NT2/D1 (cell line): ENCODE results near the gene VWA2.

Source experiments
- YY1 ChIP-seq: IDR thresholded peaks from 2 replicates; pipeline ENCODE4 v1.6.1; 2011; ENCODE audit not compliant: insufficient read length, insufficient read depth
- ZNF274 ChIP-seq: IDR thresholded peaks from 2 replicates; pipeline ENCODE4 v1.6.1; 2011; ENCODE audit warnings: mild to moderate bottlenecking, low read depth, low read length

DNA sequence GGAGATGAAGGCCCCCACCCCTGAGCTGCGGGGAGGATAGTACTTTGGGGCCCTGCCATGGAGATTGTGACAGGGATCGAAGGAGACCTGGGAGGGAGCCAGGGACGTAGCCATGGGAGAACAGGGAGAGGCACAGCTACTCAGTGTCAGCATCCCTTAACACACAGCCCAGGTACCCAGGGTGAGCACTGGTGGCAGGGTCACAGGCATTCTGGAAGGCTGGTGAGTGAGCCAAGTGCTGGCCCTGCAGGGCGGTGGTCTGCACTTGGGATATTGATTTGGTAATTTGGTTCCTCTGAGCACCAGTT is 39.8 kb downstream of the VWA2 start:
- TF ChIP-seq YY1 (no peak), ZNF274 (no peak)
